ENCODE data around the gene ADIRF. TPM values are rescaled to one million over a fixed set of nuclear protein-coding genes. Genes with fewer than 3 reads are reported as not detected.
A peak's percentile ranks its signal among the peaks of the same experiment; 100 is the strongest.
"Not testable (repeated sequence)": the region's sequence is repeated elsewhere in the genome, so short reads cannot be mapped to it uniquely, and the experiment has no call there.

ADIRF gene
- total RNA-seq, 1 donor from 2014 or later, result 41.1 TPM

DNA sequence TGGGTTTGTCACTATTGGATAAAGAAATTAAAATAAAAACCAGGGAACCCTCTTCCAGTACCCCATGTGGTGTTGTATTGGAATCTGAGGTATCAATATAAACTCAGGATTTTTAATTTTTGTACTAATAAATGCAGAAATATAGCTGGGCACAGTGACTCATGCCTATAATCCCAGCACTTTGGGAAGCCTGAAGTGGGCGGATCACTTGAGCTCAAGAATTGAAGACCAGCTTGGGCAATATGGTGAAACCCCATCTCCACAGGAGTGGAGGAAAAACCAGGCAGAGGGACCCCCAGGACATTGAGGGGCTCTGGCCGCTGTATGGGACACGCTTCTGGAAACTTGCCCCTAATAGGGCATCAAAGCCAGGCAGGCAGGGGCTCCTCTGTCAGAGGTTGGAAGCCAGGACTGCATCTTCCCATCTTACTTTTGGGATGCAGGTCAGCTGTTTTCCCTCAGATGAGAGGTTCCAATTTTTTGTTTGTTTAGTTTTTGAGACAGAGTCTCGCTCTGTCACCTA, 11.1 kb downstream of the ADIRF start:
- intact Hi-C loops (cut with micrococcal nuclease), result no loop called here
- peaks cover 33% of the 10 kb centered on the region for H3K4me1 ChIP-seq
- no peaks in the 10 kb centered on the region for H3K27me3 ChIP-seq (ENCODE audit: low read depth)
- DNase-seq, result no peak
- no peak overlapping the region for H3K4me3 ChIP-seq
- no peaks in the 10 kb centered on the region for H3K36me3 ChIP-seq
- peak overlapping the region; percentile 72 for H3K27ac ChIP-seq (replicated peaks)
- TF ChIP-seq CTCF (IDR thresholded peaks at IDR 0.05; ENCODE audit: borderline replicate concordance), result no peak
- no peaks in the 10 kb centered on the region for H3K9me3 ChIP-seq (replicated peaks)

GRCh38 chr10:86979977-86980448, 11.7 kb downstream of the ADIRF start:
- DNase-seq, result peak; percentile 46
- intact Hi-C loops (cut with micrococcal nuclease), result no loop called here
- H3K36me3 ChIP-seq, result no peaks in the 10 kb centered on the region
- no peaks in the 10 kb centered on the region for H3K27me3 ChIP-seq (ENCODE audit: low read depth)
- peaks cover 33% of the 10 kb centered on the region for H3K4me1 ChIP-seq
- H3K9me3 ChIP-seq (replicated peaks), result no peaks in the 10 kb centered on the region
- H3K27ac ChIP-seq (replicated peaks), result peak overlapping the region; percentile 72
- no peak for TF ChIP-seq CTCF (IDR thresholded peaks at IDR 0.05; ENCODE audit: borderline replicate concordance)
- H3K4me3 ChIP-seq, result no peak overlapping the region

- Histone ChIP-seq H3K27ac (replicated peaks) (peak overlapping the region; percentile 72), H3K4me1 (peaks cover 33% of the 10 kb centered on the region)
- intact Hi-C loops (cut with micrococcal nuclease); H3K27me3 ChIP-seq (ENCODE audit: low read depth); H3K9me3 ChIP-seq (replicated peaks); H3K4me3 ChIP-seq; DNase-seq; H3K36me3 ChIP-seq: not testable (repeated sequence)
These were observed 12.7 kb downstream of the ADIRF start for GRCh38 chr10:86981020-86981419.

DNA sequence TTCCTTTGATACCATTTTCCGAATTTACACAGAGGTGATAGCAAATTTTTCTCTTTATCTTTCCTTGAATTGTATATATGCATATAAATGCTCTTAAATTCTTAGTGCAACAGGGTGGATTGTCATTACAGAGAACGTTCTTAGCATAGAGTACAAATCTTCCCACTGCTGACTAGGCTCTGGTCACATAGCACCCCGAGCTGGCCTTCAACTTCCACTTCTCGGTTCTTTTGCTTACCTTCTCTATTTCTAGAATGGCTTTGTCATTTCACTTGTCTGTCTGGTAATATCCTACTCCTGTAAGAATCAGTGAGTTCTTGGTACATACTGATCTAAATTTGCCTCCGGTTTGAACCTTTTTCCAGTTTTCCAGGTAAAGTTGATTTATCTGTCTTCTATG, 13.4 kb downstream of the ADIRF start:
- Histone ChIP-seq H3K27me3 (ENCODE audit: low read depth) (no peaks in the 10 kb centered on the region), H3K9me3 (replicated peaks) (no peaks in the 10 kb centered on the region), H3K4me3 (no peak overlapping the region), H3K27ac (replicated peaks) (no peak overlapping the region), H3K4me1 (peaks cover 33% of the 10 kb centered on the region), H3K36me3 (no peaks in the 10 kb centered on the region)
- TF ChIP-seq CTCF (IDR thresholded peaks at IDR 0.05; ENCODE audit: borderline replicate concordance), result no peak
- intact Hi-C loops (cut with micrococcal nuclease), result no loop called here
- DNase-seq, result no peak

DNA sequence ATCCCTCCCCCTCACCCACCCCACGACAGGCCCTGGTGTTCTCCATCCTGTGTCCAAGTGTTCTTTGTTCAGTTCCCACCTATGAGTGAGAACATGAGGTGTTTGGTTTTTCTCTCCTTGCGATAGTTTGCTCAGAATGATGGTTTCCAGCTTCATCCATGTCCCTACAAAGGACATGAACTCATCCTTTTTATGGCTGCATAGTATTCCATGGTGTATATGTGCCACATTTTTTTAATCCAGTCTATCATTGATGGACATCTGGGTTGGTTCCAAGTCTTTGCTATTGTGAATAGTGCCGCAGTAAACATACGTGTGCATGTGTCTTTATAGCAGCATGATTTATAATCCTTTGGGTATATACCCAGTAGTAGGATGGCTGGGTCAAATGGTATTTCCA, 16.2 kb downstream of the ADIRF start:
- H3K27ac ChIP-seq (replicated peaks); DNase-seq; H3K36me3 ChIP-seq; H3K27me3 ChIP-seq (ENCODE audit: low read depth); H3K4me3 ChIP-seq; H3K9me3 ChIP-seq (replicated peaks); intact Hi-C loops (cut with micrococcal nuclease): not testable (repeated sequence)
- H3K4me1 ChIP-seq, result peaks cover 19% of the 10 kb centered on the region

- DNase-seq, result no peak
- no peak for TF ChIP-seq CTCF (IDR thresholded peaks at IDR 0.05; ENCODE audit: borderline replicate concordance)
- no peak overlapping the region for H3K4me3 ChIP-seq
These were observed 20.2 kb downstream of the ADIRF start for GRCh38 chr10:86988520-86988919.

GRCh38 chr10:86991362-86991761, 23.1 kb downstream of the ADIRF start:
- H3K27ac ChIP-seq (replicated peaks); intact Hi-C loops (cut with micrococcal nuclease); H3K4me1 ChIP-seq; H3K9me3 ChIP-seq (replicated peaks); DNase-seq; H3K27me3 ChIP-seq (ENCODE audit: low read depth); H3K4me3 ChIP-seq: not testable (repeated sequence)
- H3K36me3 ChIP-seq, result peaks cover 26% of the 10 kb centered on the region

More at GRCh38 chr10:86988520-86988919, 20.2 kb downstream of the ADIRF start:
- Histone ChIP-seq H3K27ac (replicated peaks) (no peak overlapping the region), H3K36me3 (peaks cover 13% of the 10 kb centered on the region), H3K4me1 (no peaks in the 10 kb centered on the region), H3K9me3 (replicated peaks) (no peaks in the 10 kb centered on the region), H3K27me3 (ENCODE audit: low read depth) (no peaks in the 10 kb centered on the region)
- intact Hi-C loops (cut with micrococcal nuclease), result no loop called here

Data from left ventricle myocardium inferior (tissue), 1 donor.